K562 (cell line): Measurements from ENCODE around the gene SCLY. TPM values are rescaled to one million over a fixed set of nuclear protein-coding genes. Genes with fewer than 3 reads are reported as not detected.

Source experiments
- ATAC-seq: fragments of 200-7000 bp; cut with Tn5 transposase; 3 replicates; pipeline ENCODE4 v1.9.1; 2020; ENCODE audit warnings: moderate library complexity
- BruUV-seq: library from RNA; stranded (reverse); fragments of 400-500 nt; replicated peaks from 2 replicates; lab custom pipeline; 2021; lab: Mats Ljungman, UMichigan
- CTCF ChIA-PET: fragments of 300-600 bp; formaldehyde crosslinking; extraction: SDS; loops from one replicate; lab custom pipeline; 2021; ENCODE audit warnings: low intra/inter-chr PET ratio; lab: Yijun Ruan, JAX
- POLR2A ChIA-PET: fragments of 300-600, 350-650 bp; sonication (Branson Sonifier 250); formaldehyde crosslinking; extraction: SDS; loops from one replicate; lab custom pipeline; 2021; ENCODE audit warnings: antibody characterized with exemption, inconsistent platforms; lab: Yijun Ruan, JAX
- DNase-seq, 4 experiments: peaks; one replicate each; pipeline versions ENCODE4 v3.0.0 to v3.0.0-alpha.2; 2011 to 2018; ENCODE audit warnings: low spot score in 3 of 4, mixed read lengths in 3 of 4; ENCODE audit errors: extremely low read depth in 1 of 4
- FAIRE-seq: peaks from 2 replicates; lab custom pipeline; 2011; peaks lifted over from hg19 to GRCh38; lab: Jason Lieb, UNC
- H2AFZ ChIP-seq: 2 replicates; pipeline ENCODE4 v1.6.0; 2011; ENCODE audit warnings: low read depth, low read length, control low read depth, inconsistent platforms
- H3K27ac ChIP-seq: fragments of 200-600 bp; 3 replicates; pipeline ENCODE4 v1.8.0; 2011; ENCODE audit warnings: low read depth, mild to moderate bottlenecking, control low read depth, inconsistent platforms, low read length, moderate library complexity, mixed read lengths; ENCODE audit errors: extremely low read depth
- H3K27me3 ChIP-seq, 2 experiments: fragments of 300-600 bp in 1 of 2; 2 replicates in 1 of 2; 3 replicates in 1 of 2; pipeline versions ENCODE4 v1.6.0 to v1.8.0; 2011; ENCODE audit warnings: inconsistent platforms in 2 of 2, low read length in 2 of 2, mild to moderate bottlenecking in 1 of 2, mixed read lengths in 1 of 2, moderate library complexity in 1 of 2; ENCODE audit not compliant: control insufficient read depth in 2 of 2, insufficient read depth in 2 of 2
- H3K36me3 ChIP-seq: fragments of 300-600 bp; 3 replicates; pipeline ENCODE4 v1.8.0; 2011; ENCODE audit warnings: mild to moderate bottlenecking, low read length, inconsistent platforms; ENCODE audit not compliant: control insufficient read depth, insufficient read depth
- H3K4me1 ChIP-seq, 2 experiments: fragments of 200-600 bp in 1 of 2; replicated peaks in 1 of 2; 2 replicates in 1 of 2; 3 replicates in 1 of 2; pipeline versions ENCODE4 v1.5.1 to v1.8.0; 2011; ENCODE audit warnings: inconsistent platforms in 2 of 2, low read length in 2 of 2, mild to moderate bottlenecking in 1 of 2, mixed read lengths in 1 of 2, moderate library complexity in 1 of 2; ENCODE audit not compliant: control insufficient read depth in 2 of 2, insufficient read depth in 2 of 2
- H3K4me2 ChIP-seq: 2 replicates; pipeline ENCODE4 v1.6.1; 2011; ENCODE audit warnings: low read length, control low read depth, inconsistent platforms, mixed read lengths; ENCODE audit not compliant: insufficient read depth
- H3K4me3 ChIP-seq: fragments of 200-600 bp; sonication (generic), shearing (Covaris generic); 2 replicates; pipeline ENCODE4 v1.5.1; 2016; ENCODE audit warnings: control low read depth, inconsistent platforms
- H3K79me2 ChIP-seq: fragments of 200-600 bp; 3 replicates; pipeline ENCODE4 v1.8.0; 2011; ENCODE audit warnings: low read length, inconsistent platforms; ENCODE audit not compliant: control insufficient read depth, insufficient read depth
- H3K9ac ChIP-seq, 2 experiments: 2 replicates each; pipeline versions ENCODE4 v1.6.0 to v1.6.1; 2011; ENCODE audit warnings: low read depth in 2 of 2, low read length in 2 of 2, control low read depth in 1 of 2, inconsistent platforms in 1 of 2, mild to moderate bottlenecking in 1 of 2, mixed read lengths in 1 of 2; ENCODE audit not compliant: insufficient read depth in 1 of 2
- H3K9me1 ChIP-seq: one replicate; pipeline ENCODE4 v1.6.0; 2011; ENCODE audit warnings: inconsistent platforms, mild to moderate bottlenecking, low read length, moderate library complexity; ENCODE audit not compliant: control insufficient read depth, insufficient read depth
- H3K9me3 ChIP-seq: replicated peaks from 2 replicates; pipeline ENCODE4 v1.5.1; 2011; ENCODE audit warnings: low read depth, low read length, inconsistent platforms; ENCODE audit not compliant: control insufficient read depth, insufficient read depth
- H4K20me1 ChIP-seq: replicated peaks from 2 replicates; pipeline ENCODE4 v1.6.1; 2011; ENCODE audit warnings: low read length, inconsistent platforms, mixed read lengths; ENCODE audit not compliant: control insufficient read depth, insufficient read depth
- POLR2G ChIP-seq: fragments of 200-400 bp; formaldehyde crosslinking; IDR thresholded peaks from 2 replicates; pipeline ENCODE4 v1.6.1; 2017; ENCODE audit warnings: low read depth, mild to moderate bottlenecking, antibody characterized with exemption, low read length, moderate library complexity
- SNRNP70 ChIP-seq: fragments of 200-400 bp; formaldehyde crosslinking; optimal IDR thresholded peaks from 2 replicates; pipeline ENCODE3; 2017; ENCODE audit warnings: low read depth, low read length
- SUPT5H ChIP-seq: fragments of 450-650 bp; IDR thresholded peaks from 2 replicates; pipeline ENCODE4 v1.6.1; 2016
- ZZZ3 ChIP-seq: fragments of 450-650 bp; IDR thresholded peaks from 2 replicates; pipeline ENCODE4 v1.6.1; 2016; ENCODE audit warnings: antibody characterized with exemption, mild to moderate bottlenecking, moderate library complexity
- WGBS: fragments of 100-300 bp; shearing (Covaris generic); methylation state at CpG from one replicate; pipeline ENCODE4 v1.1.6; 2016; ENCODE audit warnings: low coverage, mixed read lengths; ENCODE audit not compliant: insufficient coverage; ENCODE audit errors: missing lambda C conversion rate; 5-methylcytosine and 5-hydroxymethylcytosine counted together
- in situ Hi-C: fragments of 300-500 bp; cut with MboI; formaldehyde crosslinking; loops from 4 replicates; pipeline ENCODE4 v1.15.0; 2018; ENCODE audit warnings: inconsistent platforms, mixed read lengths
- intact Hi-C: fragments of 100-400 bp; cut with micrococcal nuclease; formaldehyde crosslinking; loops from 2 replicates; pipeline ENCODE4 v1.14.2; 2022
- polyA plus RNA-seq, 8 experiments: library from polyadenylated mRNA; depleted of rRNA in 4 of 8; stranded (reverse) in 5 of 8; unstranded in 3 of 8; fragments of >200 nt; fragmentation: Nextera tagmentation in 2 of 8; fragmentation: Illumina TruSeq in 1 of 8; extraction: Ambion mirVana in 2 of 8; extraction: Trizol in 1 of 8; gene quantifications; 2 replicates each; pipeline versions ENCODE4 v1.2.1 to v1.2.3, GENCODE V29; 2011 to 2014; ENCODE audit warnings: inconsistent platforms in 1 of 8, missing spikeins in 1 of 8
- total RNA-seq, 7 experiments: library from RNA; depleted of rRNA in 6 of 7; stranded (reverse); fragments of >200 nt in 6 of 7; fragmentation: Illumina TruSeq in 2 of 7; extraction: Trizol in 2 of 7; gene quantifications; 2 replicates each; pipeline versions ENCODE4 v1.2.1 to v1.2.3, GENCODE V29; 2011 to 2021; ENCODE audit warnings: low replicate concordance in 1 of 7

The SCLY gene
- total and polyA plus RNA-seq, 9 of the 15 experiments (the other 6 are each of a cell fraction or from before 2014, with no cell fraction given) = 2.6 to 32.2 (median 21.1) TPM

GRCh38 chr2:238093181-238094140 is 32.7 kb downstream of the SCLY start:
- Histone ChIP-seq H3K36me3 (peaks cover 17% of the 10 kb centered on the region; the same call in 2 of the 3 replicates), H3K4me3 (no peak overlapping the region), H3K9me3 (no peaks in the 10 kb centered on the region), H3K27ac (no peak overlapping the region), H4K20me1 (no peaks in the 10 kb centered on the region), H3K27me3 (no peaks in the 10 kb centered on the region), H3K9ac (no peak overlapping the region; a peak in 1 of 4 replicates), H3K4me2 (no peak overlapping the region), H3K79me2 (no peaks in the 10 kb centered on the region), H3K4me1 (peaks cover 0 to 8% of the 10 kb centered on the region in 2 experiments; a peak in 3 of 5 replicates), H3K9me1 (peaks cover 3% of the 10 kb centered on the region), H2AFZ (no peak overlapping the region)
- ChIA-PET CTCF (no interaction called here), POLR2A (interaction anchor here (0.5 kb wide), 1 partner anchor 190 kb away, joined by 3 read pairs; no protein-coding TSS in a partner anchor)
- no peak for FAIRE-seq
- ATAC-seq = no peak
- 85% methylated on average over 13 of the region's 26 CpGs for WGBS
- intact Hi-C loops = no loop called here
- in situ Hi-C loops = no loop called here
- DNase-seq = no peak
- TF ChIP-seq SUPT5H (no peak), POLR2G (0 out of 2 replicates have a peak, but pooled peaks have one; percentile 39)
- no TSS peak for BruUV-seq

- peaks cover 6 to 15% of the 10 kb centered on the region in 2 experiments; a peak in 3 of 5 replicates for H3K4me1 ChIP-seq
- 92% methylated on average over 12 of the region's 17 CpGs for WGBS
- no peak overlapping the region for H3K4me3 ChIP-seq
- no peaks in the 10 kb centered on the region for H3K79me2 ChIP-seq
- H2AFZ ChIP-seq = no peak overlapping the region
- POLR2A ChIA-PET = interaction anchor here (0.5 to 0.6 kb wide), 2 partner anchors 189 to 190 kb away, joined by 3 read pairs; no protein-coding TSS in a partner anchor
- no peak for ATAC-seq
- intact Hi-C loops = no loop called here
- H3K36me3 ChIP-seq = peaks cover 17% of the 10 kb centered on the region; the same call in 2 of the 3 replicates
- no peaks in the 10 kb centered on the region for H4K20me1 ChIP-seq
- TF ChIP-seq ZZZ3 = no peak
- no peak for TF ChIP-seq SNRNP70
- TF ChIP-seq POLR2G = peak; percentile 47; the same call in 1 of the 2 replicates
- TF ChIP-seq, all 486 proteins: peak for 1
- Histone ChIP-seq H3K9me1 (peaks cover 3% of the 10 kb centered on the region), H3K9me3 (no peaks in the 10 kb centered on the region), H3K4me2 (no peak overlapping the region), H3K9ac (peak overlapping the region in 1 of 2 experiments; percentile 9; a peak in 1 of 4 replicates), H3K27ac (no peak overlapping the region), H3K27me3 (no peaks in the 10 kb centered on the region)
- in situ Hi-C loops = no loop called here
- no peak for FAIRE-seq
- BruUV-seq = no TSS peak
- no peak for DNase-seq
- CTCF ChIA-PET = no interaction called here
Measured at GRCh38 chr2:238094438-238095022, 33.7 kb downstream of the SCLY start.
